Activated CD8-positive, alpha-beta memory T cell treated with anti-CD3 and anti-CD28 coated beads for 4 hours (primary cell): ENCODE measurements around the gene FAM76B.

ENCODE experiments used
- DNase-seq, 2 donors: peaks; one replicate each; pipeline ENCODE4 v3.0.0-alpha.2; 2020; ENCODE audit warnings: low read depth in 2 of 2

FAM76B gene

DNA sequence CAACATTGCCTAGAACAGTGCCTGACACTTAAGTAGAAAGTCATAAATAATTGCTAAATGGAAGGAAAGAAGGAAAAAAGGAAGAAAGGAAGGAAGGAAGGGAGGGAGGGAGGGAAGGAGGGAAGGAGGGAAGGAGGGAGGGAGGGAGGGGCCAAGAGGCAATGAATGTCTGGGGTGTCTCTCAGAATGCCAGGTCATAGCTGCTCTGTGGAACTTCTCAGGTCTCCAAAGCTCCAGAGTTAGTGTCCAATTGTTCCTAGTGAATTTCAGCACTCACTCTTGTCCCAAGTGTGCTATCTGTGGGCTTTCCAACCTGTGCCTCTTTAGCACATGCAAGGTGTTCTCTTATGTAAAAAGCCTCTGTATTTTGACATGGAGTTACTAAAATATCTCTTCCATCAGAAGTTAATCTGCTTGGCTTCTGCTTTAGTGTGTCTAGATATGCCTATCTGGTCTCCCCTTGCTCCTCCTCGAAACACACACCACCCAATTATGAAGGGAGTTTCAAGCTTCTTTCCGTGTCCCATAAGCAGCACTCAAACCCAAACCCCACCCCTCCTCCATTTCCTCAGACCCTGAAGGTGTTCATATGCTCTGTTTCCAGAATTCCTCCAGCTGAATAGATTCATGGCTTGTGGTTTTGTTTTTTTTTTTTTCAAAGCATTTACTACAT, 56.5 kb downstream of the FAM76B start:
- DNase-seq = no peak

- DNase-seq = no peak
These were observed 60.1 kb downstream of the FAM76B start for GRCh38 chr11:95729462-95729861.

DNA sequence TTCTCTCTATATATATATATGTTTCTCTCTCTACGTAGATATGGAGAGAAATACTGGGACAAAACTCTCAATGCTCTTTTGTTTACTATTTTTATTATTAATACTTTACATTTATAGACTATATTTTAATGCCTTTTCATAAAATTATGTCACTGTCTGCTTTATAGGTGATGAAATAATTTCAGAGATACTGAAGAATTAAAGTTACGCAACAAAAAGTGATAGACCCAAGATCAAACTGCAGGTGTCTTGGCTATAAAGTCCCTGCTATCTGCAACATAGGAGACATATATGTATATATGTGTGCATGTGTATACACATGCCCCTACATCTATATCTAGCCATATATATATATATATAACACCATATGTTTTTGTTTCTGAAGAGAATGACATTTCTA, 60.8 kb downstream of the FAM76B start:
- no peak for DNase-seq

DNA sequence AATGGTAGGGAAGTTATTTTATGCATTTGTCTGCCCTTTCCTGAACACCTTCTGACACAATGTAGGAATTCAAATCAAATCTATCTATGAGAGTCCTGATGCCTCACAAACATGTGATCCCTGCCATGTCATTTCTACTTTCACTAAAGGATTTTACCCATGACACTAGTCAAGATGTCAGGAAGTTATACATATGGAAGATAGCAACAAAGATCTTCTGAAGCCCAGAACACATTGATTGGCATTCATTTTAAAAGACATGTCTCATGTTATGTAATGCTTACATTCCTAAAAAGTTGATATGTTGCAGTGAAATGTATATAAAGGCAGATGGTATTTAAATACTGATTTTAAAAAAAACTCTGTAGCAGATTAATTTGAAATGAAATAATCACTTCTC, 61.5 kb downstream of the FAM76B start:
- no peak for DNase-seq

- DNase-seq = no peak
These were observed 62.0 kb downstream of the FAM76B start for GRCh38 chr11:95727620-95728019.

GRCh38 chr11:95727111-95727510, 62.5 kb downstream of the FAM76B start:
- no peak for DNase-seq

DNA sequence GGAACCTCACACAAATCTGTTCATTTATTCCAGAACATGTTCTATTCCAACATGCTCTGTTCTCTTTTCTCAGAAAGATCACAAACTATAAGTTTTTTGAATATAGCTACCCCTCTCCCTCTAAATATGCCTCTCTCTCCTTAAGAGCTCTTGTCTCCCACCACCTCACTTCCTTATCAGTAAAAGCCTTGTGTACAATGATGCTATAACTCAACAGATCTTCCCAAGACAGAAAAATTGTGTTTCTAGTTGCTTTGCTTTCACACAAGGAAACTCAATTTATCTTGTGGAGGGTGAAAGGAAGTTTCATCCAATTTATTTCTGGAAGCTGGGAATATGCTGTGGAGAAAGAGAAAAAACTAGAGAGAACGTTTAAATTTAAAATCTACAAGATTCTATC, 64.4 kb downstream of the FAM76B start:
- no peak for DNase-seq

- no peak for DNase-seq
These were observed 66.1 kb downstream of the FAM76B start for GRCh38 chr11:95723361-95723942.

GRCh38 chr11:95720195-95720594, 69.4 kb downstream of the FAM76B start:
- no peak for DNase-seq
